KOPT-K1 (cell line): ENCODE measurements around the gene SARS2.

Source experiments
- H3K27ac ChIP-seq: fragments of 200-600 bp; sonication (generic); 2 replicates; pipeline ENCODE4 v1.5.1; 2016; ENCODE audit warnings: antibody characterized with exemption, mild to moderate bottlenecking, low read depth, low read length; ENCODE audit not compliant: poor library complexity, severe bottlenecking
- H3K36me3 ChIP-seq: fragments of 200-600 bp; sonication (generic); 2 replicates; pipeline ENCODE4 v1.5.1; 2017; ENCODE audit warnings: antibody characterized with exemption, mild to moderate bottlenecking, low read length, moderate library complexity; ENCODE audit not compliant: insufficient read depth
- H3K9me3 ChIP-seq: fragments of 200-600 bp; sonication (generic); 2 replicates; pipeline ENCODE4 v1.5.1; 2017; ENCODE audit warnings: antibody characterized with exemption, low read length, mild to moderate bottlenecking; ENCODE audit not compliant: insufficient read depth, poor library complexity, severe bottlenecking

The SARS2 gene

DNA sequence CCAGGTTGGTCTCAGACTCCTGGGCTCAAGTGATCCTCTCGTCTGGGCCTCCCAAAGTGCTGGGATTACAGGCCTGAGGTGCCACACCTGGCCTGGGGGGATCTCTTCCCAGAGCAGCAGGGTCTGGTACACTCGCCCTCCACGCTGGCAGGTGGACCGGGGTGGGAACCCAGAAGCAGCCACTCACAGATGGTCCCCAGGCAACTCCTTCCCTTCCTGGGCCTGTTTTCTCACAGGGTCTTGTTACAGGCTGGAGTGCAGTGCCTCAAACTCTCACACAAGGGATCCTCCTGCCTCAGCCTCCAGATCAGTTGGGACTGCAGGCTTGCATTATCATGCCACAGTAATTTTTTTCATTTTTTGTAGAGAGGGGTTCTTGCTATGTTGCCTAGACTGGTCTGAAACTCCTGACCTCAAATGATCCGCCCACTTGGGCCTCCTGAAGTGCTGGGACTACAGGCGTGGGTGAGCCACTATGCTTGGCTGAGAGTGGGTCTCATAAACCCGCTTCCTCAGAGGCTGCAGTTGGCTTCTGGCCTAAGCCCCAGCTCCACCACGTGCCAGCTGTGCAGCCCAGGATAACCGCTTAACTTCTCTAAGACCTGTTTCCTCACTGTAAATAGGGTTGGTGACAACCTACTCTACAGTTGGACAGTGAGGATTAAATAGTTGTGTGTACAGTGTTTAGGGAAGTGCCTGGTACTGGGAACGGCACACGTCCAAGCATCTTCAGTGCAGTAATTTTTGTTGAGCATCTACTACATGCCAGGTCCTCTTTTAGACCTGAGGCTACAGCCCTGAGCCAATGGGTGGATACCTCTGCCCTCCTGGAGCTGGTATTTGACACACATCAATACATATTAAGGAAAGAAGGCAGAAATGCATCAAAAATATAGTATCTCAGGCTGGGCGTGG lies 17.7 kb downstream of the SARS2 start:
- no peaks in the 10 kb centered on the region for H3K9me3 ChIP-seq
- no peak overlapping the region for H3K27ac ChIP-seq
- H3K36me3 ChIP-seq = peaks cover 18% of the 10 kb centered on the region

DNA sequence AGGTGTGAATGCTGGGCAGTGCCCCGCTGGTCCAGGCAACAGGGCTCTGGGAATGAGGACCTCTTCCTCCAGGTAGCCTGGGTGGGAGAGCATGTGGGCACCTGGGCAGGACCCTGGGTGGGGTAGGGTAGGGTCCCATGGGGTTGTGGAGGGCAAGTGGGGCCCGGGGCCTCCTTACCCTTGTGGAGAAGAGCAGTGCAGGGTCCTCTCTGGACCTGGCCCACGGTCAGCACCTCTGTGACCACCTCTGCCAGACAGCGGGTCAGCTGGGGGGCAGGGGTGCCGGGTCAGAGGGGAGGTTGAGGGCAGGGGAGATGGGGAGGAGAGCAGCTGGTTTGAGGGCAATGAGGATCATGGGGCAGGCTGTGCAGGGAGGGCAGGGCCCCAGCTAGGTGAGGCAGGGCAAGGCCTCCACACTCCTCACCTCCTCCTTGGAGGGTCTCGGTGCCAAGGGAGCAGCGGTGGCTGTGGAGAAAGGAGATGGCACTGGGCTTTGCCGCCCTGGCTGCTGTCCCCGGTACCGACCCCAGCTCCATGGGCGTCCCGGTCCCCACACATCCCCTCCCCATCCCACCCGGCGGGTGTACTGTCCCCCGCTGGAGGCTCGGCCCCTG lies 19.1 kb downstream of the SARS2 start:
- no peak overlapping the region for H3K27ac ChIP-seq
- H3K36me3 ChIP-seq = peaks cover 27% of the 10 kb centered on the region
- H3K9me3 ChIP-seq = no peaks in the 10 kb centered on the region

DNA sequence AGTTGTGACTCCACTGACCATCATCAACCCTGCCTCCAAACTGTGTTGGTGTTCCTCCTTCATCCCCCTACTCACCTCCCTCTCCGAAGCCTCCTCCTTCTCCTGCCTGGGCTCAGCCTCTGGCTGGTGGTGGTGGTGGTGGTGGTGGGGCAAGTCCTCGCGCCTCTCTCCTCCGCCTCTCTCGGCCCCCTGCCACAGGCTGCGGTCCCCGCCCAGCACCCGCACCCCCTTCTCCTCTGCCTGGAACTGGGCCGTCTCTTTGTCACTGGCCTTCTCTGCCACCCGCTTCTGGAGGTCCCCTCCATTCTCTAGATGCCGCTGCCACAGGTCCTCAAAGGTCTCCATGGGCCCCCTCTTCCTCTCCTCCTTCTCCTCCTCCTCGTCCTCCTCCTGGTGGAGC lies 20.1 kb downstream of the SARS2 start:
- H3K36me3 ChIP-seq = peaks cover 34% of the 10 kb centered on the region
- H3K9me3 ChIP-seq = no peaks in the 10 kb centered on the region
- no peak overlapping the region for H3K27ac ChIP-seq

DNA sequence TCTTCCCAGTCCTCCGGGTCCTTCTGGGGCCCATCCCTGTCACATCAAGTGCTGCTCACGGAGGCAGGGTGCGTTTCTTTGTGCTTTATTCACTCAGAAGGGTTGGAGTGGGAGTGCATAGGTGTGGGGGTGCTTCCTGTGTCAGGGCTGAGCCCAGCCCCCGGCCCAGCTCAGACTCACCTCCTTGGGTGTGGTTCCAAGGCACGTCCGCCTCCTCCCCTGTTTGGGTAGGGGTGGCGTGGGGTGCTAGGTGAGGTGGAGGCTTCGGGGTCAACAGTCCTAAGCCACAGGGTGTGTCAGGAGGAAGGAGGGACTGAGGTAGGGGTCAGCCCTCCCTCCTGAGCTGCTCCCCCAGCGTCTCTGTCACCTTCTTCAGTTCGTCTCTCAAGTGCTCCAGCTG lies 21.7 kb downstream of the SARS2 start:
- H3K36me3 ChIP-seq = peaks cover 48% of the 10 kb centered on the region
- no peak overlapping the region for H3K27ac ChIP-seq
- no peaks in the 10 kb centered on the region for H3K9me3 ChIP-seq

DNA sequence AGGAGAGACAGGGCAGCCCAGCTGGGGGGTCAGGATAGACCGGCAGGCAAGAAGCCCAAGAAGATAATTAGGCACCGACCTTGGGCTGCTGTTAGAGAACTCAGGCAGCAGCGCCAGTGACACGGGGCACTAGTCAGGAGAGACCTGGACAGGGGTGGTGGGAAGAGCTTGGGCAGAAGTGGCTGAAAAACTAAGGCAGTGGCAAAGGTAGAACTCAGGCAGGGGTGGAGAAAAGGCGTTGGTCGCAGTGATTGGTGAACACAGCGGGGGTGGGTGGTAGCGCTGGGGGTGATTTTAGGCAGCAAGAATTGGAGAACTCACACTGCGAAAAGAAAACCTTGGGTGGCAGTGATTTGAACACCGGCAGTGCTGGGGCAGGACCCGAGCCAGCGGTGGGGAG lies 22.9 kb downstream of the SARS2 start:
- no peaks in the 10 kb centered on the region for H3K9me3 ChIP-seq
- peaks cover 48% of the 10 kb centered on the region for H3K36me3 ChIP-seq
- no peak overlapping the region for H3K27ac ChIP-seq

DNA sequence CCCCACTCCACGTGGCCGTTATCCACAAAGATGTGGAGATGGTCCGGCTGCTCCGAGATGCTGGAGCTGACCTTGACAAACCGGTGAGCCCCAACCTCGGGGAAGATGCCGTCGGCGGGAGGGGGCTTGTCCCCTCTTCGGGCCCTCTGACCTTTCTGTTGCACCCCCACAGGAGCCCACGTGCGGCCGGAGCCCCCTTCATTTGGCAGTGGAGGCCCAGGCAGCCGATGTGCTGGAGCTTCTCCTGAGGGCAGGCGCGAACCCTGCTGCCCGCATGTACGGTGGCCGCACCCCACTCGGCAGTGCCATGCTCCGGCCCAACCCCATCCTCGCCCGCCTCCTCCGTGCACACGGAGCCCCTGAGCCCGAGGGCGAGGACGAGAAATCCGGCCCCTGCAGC lies 23.3 kb downstream of the SARS2 start:
- Histone ChIP-seq H3K27ac (no peak overlapping the region), H3K36me3 (peaks cover 48% of the 10 kb centered on the region), H3K9me3 (no peaks in the 10 kb centered on the region)

DNA sequence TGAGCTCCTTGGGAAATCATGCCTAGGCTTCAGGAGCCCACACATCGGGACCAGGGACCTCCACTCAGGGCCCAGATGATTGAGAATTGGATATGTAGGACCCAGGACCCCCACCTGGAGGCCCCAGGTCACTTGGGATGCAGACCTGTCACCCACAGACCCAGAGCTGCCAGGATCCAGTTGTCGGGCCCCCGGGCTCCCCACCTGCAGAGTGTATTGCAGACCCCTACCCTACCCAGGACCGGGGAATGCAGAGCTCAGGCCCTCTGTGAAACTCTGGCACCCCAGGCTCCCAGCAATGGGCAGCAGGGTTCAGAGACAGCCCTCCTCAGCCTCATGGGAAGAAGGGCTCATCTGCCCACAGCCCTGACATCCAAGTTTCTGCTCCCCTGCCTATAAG lies 24.9 kb downstream of the SARS2 start:
- peaks cover 48% of the 10 kb centered on the region for H3K36me3 ChIP-seq
- peaks cover 4% of the 10 kb centered on the region for H3K9me3 ChIP-seq
- no peak overlapping the region for H3K27ac ChIP-seq

DNA sequence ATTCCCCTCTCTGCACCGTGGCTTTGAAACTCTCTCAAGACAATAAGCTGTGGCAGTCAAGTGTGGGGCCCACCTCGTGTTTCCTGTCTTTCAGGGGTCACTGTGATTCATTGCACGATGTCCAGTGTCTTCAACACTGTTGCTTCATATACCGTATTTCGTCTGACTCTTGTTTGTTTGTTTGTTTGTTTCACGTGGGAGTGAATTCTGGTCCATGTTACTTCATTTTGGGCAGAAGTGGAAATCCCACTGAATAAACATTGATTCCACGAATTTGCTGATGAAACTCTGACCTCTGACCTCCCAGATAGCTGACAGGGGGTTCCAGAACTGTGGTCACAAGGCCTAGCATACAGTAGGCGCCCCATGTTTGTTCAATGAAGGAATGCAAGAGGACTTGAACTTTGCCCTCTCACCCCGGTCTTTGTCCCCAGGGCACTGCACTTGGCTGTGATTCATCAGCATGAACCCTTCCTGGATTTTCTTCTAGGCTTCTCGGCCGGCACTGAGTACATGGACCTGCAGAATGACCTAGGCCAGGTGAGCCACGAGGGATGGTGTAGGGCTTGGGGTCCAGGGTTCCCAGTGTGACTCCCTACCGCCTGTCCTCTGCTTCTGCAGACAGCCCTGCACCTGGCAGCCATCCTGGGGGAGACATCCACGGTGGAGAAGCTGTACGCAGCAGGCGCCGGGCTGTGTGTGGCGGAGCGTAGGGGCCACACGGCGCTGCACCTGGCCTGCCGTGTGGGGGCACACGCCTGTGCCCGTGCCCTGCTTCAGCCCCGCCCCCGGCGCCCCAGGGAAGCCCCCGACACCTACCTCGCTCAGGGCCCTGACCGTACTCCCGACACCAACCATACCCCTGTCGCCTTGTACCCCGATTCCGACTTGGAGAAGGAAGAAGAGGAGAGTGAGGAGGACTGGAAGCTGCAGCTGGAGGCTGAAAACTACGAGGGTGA lies 25.7 kb downstream of the SARS2 start:
- Histone ChIP-seq H3K27ac (no peak overlapping the region), H3K9me3 (peaks cover 4% of the 10 kb centered on the region), H3K36me3 (peaks cover 48% of the 10 kb centered on the region)

DNA sequence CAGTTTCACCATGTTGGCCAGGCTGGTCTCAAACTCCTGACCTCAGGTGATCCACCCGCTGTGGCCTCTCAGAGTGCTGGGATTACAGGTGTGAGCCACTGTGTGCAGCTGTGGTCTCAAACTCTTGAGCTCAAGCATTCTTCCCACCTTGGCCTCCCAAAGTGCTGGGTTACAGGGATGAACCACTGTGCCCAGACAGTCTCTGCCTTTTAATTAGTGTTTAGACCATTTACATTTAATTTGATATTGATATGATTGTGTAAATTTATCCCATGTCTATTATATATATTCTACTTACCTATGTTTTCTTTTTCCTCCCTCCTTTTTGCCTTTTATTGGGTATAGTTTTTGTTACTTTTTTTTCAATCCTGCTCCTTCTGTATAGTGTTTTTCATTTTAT lies 28.9 kb downstream of the SARS2 start:
- no peak overlapping the region for H3K27ac ChIP-seq

DNA sequence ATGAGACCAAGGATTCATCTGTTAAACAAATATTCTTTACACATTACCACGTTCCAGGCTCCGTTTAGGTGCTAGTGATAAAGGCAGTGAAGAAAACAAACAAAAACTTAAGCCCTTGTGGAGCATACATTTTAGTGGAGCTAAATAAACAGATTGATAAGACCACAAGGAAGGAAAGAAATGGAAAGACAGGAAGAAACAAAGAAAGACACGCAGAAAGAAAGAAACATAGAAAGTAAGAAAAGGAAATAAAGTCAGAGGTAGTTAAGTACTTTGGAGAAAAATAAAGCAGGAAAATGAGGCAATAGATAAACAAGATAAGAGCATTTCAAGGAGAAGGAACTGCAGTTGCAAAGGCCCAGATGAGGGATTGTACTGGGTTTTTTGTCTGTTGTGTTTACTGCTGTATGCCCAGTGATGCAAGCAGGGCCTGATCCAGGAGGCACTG lies 29.8 kb downstream of the SARS2 start:
- peak overlapping the region; percentile 67 for H3K27ac ChIP-seq

More for the DNA sequence above, 28.9 kb downstream of the SARS2 start:
- Histone ChIP-seq H3K36me3 (peaks cover 21% of the 10 kb centered on the region), H3K9me3 (peaks cover 4% of the 10 kb centered on the region)

DNA sequence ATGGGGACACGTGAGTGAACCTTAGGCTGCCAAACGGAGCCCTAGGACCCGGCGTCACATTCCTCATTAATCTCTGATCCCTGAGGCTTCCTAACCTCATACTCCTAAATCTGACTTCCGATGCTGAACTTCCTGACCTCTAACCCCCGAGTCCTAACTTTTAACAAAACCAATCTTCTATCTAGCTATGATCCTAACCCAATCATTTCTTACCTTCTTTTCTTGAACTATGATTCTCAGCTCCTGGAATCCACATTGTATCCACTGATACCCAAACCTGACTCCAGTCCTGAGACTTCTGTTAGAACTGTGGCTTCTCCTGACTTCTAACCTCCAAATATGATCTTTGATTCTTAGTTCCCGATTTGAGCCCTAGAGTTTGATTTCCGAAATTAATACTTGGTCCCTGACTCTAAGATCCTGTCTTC lies 30.3 kb downstream of the SARS2 start:
- H3K36me3 ChIP-seq = peaks cover 11% of the 10 kb centered on the region
- peak overlapping the region; percentile 67 for H3K27ac ChIP-seq
- peaks cover 4% of the 10 kb centered on the region for H3K9me3 ChIP-seq

More for the DNA sequence above, 29.8 kb downstream of the SARS2 start:
- H3K9me3 ChIP-seq = peaks cover 4% of the 10 kb centered on the region
- H3K36me3 ChIP-seq = peaks cover 17% of the 10 kb centered on the region

DNA sequence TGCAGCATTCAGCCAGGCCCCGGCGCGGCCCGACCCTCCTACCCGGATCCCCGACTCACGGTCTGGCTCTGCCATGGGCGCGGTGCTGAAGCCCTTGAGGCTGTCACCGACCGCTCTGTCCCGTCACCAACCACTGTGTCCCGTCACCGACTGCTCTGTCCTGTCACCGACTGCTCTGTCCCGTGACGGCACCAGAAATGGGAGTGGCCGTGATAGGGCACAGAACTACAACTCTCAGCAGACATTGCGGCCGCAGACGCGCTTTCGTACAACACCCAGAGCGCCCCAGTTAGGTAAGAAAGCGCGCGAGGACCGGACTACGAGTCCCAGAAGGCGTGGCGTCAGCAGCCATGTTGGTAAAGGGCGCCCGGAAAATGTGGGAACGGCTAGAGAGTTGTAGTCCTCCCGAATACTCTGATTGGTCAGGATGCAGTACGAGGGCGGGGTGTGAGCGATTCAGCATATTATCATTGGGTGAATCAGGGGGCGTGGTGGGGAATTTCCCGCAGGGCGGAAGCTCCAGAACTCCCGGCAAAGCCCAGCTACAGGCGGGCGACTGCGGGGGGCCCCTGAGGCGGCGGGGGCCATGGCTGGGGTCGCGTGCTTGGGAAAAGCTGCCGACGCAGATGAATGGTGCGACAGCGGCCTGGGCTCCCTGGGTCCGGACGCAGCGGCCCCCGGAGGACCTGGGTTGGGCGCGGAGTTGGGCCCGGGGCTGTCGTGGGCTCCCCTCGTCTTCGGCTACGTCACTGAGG lies 30.9 kb downstream of the SARS2 start, which contains the start of the genes NFKBIB and SIRT2:
Gene NFKBIB, plus strand, starts transcription at position 523 of the 755 bp plus-strand sequence. Its CDS starts 64 bp downstream, at position 587.
Gene SIRT2, minus strand, starts transcription at position 172 of the 755 bp plus-strand sequence. Its CDS starts 97 bp downstream, at position 75.
- Histone ChIP-seq H3K27ac (peak within 1 kb of the TSS; percentile 67), H3K36me3 (peaks cover 5% of the 10 kb centered on the region), H3K9me3 (peaks cover 4% of the 10 kb centered on the region)

DNA sequence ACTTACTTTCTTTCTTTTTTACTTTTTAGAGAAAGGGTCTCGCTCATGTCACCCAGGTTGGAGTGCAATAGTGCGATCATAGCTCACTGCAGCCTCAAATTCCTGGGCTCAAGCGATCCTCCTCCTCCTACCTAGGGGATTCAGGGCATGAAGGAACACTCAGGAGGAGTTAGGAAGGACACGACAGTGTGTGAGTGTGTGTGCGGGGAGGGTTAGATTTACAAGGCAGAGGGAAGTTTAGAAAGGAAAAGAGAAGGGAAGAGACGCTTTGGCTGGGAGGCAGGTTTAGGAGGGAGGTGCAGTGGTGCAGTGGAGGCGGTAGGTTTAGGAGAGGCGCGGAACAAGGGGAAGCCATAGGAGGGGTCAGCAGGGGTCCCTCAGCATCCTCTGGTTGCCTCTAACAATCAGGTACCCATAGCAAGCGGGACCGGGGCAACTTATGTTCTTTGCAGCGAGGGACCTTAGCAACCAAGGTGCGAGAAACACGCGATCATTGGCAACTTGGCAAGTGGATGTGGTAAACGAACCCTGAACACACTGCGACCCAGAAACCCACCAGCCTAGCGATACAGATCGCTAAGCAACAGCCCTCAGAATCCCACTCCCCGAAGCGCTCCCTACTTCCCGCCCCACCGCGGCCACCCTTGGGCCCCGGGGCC lies 31.6 kb downstream of the SARS2 start:
- no peaks in the 10 kb centered on the region for H3K36me3 ChIP-seq
- peak overlapping the region; percentile 49 for H3K27ac ChIP-seq
- peaks cover 4% of the 10 kb centered on the region for H3K9me3 ChIP-seq
